Activated gamma-delta T cell treated with anti-CD3 and anti-CD28 coated beads, Interleukin-2, amount 50 U/mL, for 16 hours (primary cell): Measurements from ENCODE around the gene HEXB.
A peak's percentile ranks its signal among the peaks of the same experiment; 100 is the strongest.

Experiments
- DNase-seq: peaks from one replicate; pipeline ENCODE4 v3.0.0-alpha.2; 2020; ENCODE audit warnings: low read depth

The HEXB gene

DNA sequence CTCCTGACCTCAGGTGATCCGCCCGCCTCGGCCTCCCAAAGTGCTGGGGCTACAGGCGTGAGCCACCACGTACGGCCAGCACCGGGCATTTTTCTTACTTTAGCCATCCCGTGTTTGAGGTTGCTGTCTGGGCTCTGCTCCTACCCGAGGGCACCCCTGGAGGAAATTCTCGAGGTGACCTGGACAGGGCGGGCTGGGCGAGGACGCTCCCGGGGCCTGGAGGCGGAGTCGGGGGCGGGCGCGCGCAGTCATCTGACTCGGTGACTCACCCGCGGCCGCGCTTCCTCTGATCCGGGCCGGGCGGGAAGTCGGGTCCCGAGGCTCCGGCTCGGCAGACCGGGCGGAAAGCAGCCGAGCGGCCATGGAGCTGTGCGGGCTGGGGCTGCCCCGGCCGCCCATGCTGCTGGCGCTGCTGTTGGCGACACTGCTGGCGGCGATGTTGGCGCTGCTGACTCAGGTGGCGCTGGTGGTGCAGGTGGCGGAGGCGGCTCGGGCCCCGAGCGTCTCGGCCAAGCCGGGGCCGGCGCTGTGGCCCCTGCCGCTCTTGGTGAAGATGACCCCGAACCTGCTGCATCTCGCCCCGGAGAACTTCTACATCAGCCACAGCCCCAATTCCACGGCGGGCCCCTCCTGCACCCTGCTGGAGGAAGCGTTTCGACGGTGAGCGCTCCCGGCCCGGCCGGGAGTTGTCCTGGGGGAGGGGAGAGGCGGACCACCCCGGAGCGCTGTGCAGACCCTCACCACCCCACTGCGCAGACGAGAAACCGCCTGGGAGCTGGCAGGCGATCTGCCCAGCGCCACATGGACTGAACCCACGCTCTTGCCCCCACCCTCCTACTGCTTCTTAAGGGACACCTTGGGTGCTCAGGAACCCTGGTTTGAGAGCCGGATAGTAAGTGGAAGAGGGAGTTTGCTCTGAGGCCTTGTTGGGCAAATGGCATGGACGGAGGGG is at the start of gene HEXB:
Gene HEXB, plus strand, starts transcription at position 334 of the 952 bp plus-strand sequence. Its CDS starts 28 bp downstream, at position 362.
- peak; percentile 69 for DNase-seq

DNA sequence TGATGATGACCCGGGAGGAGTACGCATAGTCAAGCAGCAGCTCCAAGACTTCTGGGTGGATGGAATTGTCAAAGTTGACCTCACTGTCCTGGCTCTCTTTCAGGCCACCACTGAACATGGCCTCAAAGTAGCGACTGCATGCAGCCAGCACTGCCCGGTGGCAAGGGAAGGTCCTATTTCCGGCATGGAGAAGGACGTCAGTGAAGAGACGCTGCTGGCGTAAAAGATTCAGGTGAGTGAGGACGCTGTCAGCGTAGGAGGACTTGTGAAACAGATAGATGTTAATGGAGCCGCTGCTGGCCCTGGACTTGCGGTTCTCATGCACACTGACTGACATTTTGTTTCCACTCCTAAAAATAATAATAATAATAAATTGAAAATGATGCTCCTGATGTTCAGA is 48.9 kb upstream of the HEXB start:
- no peak for DNase-seq

DNA sequence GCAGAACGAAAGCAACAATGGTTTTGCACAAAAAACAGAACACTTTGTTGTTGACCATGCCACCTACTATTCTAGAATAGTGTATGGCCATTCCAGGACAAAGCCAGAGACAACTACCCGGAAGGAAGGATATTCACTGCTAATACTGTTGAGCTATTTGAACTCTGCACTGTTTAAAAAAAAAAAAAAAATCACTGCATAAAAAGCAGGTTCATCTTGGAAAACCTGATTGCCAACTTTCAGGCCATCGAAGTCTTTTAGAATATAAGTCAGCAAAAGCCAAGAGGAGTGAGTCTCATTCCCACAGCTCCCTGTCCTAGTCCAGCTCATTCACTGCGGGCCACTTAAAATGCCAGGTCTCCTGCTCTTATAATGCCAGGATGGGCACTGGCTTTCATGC is 48.5 kb upstream of the HEXB start:
- DNase-seq = no peak

DNA sequence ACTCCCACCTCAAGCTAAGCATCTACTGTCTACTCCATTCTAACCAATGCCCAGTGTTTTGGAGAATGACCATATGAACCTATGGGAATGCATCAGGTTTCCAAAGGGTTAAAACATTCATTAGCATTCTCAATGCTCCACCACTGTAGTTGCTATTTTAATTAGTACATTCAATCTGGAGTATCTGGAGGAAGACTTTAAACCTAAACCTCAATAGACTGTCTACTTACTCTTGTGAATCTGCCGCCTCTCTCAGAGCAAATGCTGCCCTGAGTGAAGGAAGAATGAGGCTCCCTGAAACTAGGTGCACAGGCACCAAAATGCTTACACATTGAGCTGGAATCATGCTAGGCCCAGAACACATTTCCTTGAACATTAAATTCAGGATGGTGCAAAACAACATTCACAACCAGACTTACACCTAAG is 46.5 kb upstream of the HEXB start:
- no peak for DNase-seq

DNA sequence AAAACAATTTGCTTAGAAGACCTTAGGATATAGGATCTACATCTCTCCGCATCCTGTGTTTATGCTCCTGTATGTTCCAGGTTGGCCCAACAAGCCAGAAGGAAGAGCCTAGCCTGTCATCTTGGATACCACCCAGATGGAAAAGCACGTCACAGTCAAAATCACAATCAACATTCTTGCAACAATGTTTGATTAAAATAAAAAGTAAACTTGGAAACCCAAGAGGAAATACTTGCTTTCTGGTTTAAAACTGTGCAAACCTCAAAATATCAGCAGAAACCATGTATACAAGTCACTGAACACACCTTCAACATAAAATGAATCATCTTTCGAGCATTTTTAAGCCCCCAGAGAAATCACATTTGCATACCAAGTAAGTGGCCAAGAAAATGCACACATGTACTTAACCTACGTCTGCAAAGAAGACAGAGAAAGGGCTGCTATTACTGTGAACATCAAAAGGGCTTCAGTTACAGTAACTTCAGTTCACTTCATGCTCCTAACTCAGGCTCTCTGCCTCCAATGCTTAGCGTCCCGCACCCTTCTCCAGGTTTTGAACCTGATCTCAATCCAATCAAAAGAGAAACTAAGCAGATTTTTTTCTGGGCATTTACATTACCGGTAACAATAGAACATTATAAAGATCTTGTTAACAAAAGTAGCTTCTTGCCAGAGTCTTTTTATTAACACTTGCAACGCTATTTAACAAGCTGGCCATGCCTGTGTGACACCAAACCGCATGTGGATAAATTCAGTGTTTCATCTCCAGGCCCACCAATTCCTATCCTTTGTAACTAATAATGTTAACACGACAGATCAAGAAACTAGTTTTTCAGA is 45.8 kb upstream of the HEXB start:
- no peak for DNase-seq

DNA sequence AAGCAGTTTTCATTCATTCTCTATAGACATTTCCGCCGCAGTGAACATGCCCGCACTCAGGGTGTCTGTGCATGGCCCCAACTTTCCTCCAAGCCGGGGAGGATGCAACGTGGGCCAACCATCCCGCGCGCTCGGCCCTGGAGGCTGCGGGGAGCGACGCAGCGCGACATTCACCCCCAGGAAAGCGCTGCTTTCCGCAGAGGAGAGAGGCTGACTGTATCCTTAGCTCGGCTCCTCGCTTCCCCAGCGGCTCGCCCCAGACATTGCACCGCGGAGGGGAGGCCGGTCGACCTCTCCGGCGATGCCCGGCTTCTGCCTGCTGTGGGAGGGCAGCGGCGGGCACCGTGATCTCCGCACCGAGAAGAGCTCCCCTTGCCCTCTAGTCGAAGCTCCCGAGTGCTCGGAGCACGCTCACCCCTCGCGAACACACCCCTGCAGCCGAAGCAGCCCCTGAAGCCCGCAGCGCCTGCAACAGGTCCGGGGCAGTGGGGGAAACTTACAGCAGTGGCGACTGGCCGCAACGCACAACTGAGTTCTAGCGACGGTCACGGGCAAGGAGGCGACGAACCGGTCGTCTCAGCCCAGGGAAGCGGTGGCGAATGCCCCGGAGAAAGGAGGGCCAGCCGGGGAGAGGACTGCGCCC is 45.1 kb upstream of the HEXB start:
- no peak for DNase-seq

DNA sequence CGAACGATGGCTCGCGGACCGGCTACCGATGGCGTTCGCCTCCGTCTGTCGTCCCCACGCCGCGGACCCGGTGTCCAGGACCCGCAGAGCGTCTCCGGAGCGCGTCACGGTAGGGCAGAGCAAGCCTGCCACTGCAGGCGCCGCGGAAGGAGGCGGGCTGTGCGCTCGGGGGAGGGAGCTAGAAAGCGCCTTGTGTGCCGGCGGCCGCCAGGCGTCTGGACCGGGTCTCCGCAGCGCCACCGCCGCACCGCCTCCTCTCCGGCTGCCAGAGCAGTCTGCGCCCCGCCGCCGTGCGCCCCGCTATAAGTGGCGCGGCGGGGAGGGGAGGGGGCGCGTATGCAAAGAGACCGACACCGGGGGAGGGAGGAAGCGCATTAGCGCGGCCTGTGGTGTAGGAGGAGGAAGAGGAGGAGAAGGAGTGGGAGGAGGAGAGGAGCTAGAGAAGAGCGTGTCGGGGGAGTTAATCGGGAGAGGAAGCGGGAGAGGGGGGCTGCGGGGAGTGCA is 44.5 kb upstream of the HEXB start, which contains the start of gene ENC1:
Gene ENC1, minus strand, starts transcription at position 279 of the 504 bp plus-strand sequence. CDS start 4,243 bp downstream, outside the sequence.
- peak; percentile 39 for DNase-seq

DNA sequence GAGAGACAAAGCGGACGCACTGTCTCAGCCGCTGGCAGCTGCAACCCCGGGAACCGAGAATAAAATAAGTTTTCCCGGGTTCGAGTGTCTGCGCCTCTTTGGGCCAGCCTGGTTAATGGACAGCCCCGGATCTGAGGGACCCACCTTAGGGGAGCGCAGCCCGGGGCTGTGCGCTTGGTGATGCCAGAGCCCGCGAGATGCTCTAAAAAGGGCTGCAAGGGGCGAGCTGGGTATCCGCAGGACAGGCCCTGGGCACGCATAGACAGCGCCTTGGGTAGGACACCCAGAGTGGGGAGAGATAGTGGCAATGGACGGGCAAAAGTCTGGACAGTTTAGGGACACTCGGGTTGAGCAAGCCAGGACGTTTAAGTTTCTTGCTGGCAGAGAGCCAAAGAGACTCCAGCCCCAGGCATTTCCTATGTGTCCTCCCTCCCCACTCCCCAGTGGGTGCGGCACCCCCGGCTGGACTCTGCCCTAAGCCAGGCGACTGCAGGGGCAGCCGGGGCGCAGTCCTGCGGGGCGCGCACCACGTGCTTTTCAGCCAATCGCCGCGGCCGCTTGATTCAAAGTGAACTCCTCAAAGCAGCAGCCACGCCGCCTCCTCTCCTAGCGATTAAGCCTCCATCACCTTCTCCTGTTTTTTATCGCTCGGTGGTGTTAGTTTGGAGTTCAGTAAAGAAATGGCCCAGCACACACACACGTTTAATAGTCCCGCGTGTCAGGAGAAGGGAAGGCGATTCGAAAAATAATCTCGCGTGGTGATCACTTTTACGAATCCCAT is 43.9 kb upstream of the HEXB start:
- no peak for DNase-seq

DNA sequence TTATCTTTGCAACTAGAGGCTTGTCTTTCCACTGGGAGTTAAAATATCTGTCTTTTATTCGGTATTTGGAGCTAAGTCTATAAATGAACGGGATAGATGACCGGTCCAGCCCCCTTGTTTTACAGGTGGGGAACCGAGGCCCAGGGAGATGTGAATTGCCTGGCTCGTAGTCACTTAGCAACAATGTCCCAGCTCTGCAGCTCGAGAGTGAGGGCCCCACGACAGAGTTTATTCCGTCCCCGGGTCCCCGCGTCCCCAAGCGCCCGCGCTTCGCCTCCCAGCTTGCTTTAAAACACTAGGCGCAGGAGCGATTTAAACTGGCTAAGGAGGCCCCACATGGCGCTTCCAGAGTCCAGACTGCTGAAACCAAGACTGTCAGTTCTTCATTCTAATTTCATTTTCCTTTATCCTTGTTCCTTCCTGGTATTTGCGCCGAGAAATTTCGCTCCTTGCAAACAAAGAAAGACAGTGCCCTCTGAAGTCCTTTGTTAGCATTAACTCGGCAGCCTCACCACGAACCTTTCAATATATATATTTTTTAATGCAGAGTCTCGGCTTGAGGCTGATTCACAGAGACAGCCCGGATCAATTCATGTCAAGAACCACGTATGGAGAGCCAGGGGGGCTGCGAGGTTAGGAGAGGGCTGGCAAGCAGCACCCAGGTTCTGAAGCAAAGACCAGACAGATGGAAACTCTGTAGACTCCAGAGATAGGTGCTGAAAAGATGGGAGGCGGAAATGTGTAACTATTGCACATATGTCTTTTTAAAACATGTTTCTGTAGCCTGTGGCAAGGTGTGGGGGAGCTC is 43.1 kb upstream of the HEXB start:
- DNase-seq = no peak

DNA sequence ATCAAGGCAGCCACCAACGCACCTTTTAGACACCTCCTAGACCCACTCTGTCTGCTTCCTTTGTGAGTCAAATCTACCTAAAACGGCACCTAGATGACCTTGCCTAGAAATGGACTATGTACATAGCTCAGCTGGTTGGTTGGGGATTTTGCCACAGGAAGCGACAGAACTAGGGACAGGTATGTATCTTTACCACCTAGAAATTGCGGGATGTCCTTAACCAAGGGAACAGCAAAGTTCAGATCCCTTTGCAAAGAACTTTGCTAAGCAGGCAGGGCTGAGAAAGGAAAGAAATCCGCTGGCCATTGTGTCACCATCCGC is 42.5 kb upstream of the HEXB start:
- DNase-seq = no peak

DNA sequence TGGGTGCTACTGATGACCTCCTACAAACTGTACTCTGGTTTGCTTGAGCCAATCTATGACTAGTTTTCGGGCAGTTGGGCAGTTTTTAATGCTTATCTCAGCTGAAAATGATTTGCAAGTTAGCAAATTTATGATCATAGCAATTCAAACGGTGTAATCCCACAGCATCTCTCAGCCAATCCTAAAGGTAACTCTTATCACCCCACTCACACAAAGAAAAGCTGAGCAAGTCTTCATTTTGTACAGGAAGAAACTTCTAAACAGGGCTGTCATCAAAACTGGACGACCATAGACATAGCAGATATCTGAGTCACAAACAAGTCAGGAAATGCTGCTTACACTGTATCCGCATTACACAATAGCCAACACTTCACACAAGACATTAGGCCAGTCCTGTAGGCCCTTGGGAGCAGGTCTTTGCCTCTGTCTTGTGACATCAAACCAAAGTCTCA is 41.9 kb upstream of the HEXB start:
- no peak for DNase-seq

DNA sequence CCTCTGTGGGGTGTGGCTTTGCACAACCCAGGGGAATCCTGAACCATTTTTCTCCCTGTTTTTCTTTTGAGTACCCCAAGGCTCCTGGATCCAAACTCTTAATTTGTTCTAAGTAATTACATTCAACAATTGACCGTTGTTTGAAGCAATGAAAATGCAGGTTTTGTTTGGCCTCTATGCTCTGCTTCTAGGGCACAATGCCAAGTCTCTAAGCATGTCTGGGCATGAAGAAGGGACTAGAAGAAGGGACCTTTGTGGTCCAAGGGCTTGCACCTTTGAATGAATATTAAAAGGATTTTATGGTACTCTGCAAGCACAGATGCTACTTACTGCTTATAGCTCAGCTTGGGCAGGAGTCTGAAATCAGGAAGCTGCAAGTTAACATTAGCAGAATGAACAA is 37.9 kb upstream of the HEXB start:
- no peak for DNase-seq

DNA sequence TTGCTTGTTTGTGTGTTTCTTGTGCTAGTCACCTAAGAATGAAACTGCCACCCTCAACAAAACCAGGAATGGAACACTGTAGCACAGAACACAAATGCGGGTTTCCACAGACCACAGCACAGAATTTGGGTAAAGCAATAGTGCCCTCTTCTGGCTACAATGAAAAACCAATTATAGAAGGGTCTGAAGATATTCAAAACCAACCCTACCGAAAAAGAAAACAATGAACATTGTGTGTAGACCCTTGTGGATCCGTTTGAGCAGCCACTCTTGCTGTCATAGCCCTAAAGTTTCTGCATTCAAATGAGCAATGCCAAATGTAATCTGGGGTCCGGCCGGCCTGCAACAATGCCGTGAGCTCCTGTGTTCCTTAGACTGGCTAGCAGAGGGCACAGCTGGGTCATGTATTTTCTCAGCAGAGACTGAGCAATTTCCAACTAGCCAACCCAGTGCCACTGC is 36.2 kb upstream of the HEXB start:
- no peak for DNase-seq

DNA sequence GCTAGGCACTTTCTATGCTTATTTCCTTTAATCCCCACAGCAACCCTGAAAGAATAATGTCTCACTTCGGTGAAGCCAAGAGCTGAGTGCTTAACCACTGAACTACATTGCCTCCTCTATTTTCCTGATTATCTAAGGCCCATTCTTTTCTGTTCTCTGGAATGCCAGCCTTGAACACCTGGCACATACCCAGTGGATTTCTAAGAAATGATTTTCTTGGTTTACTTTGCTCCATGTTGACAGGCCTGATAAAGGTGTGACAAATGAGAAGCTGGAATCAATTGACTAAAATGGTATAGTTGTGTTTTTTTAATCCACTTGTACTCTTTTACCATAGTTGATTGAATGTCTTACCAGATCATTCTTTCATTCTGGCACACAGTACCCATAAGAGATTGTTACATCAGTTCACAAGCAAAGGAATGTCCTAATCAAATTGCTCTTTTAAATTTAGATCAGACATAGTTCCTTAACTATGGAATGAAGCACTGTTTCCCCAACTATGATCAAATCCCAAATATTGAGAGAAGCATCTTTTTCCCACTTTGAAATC is 35.5 kb upstream of the HEXB start:
- no peak for DNase-seq

DNA sequence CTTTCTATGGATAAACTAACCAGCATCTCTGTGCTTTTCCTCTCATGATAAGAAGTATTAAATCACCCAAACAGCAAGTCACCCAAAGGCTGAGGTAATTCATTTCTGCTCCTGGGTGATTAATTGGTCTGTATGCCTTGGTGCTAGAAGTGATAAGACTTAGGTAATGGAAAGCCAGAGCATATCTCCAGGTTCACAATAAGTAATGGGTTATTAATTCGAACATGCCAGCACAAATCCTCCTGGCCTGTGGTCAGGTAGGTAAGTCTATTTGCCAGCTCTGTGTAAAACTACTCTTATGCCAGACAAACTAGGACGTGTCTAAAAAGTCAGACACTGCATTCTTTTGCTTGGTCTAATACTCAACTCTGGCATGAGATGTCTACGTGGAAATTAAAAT is 33.3 kb upstream of the HEXB start:
- no peak for DNase-seq

DNA sequence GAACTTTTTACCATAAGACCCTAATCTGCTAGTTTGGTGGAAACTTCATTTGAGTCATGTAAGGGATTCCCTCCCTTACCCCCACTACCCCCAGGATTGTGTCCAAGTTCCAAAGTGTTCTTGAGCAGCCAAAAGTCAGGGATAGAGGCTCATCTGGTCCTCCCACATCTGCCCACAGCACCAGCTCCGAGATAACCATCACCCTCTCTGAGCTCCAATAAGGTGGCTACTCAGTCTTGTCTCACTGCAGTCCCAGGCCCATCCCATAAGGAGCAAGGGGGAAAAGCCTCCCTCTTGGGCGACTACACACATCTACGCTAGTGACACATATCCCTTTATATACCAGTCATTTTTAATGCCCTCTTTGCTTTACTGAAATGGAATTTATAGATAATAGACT is 32.5 kb upstream of the HEXB start:
- no peak for DNase-seq

DNA sequence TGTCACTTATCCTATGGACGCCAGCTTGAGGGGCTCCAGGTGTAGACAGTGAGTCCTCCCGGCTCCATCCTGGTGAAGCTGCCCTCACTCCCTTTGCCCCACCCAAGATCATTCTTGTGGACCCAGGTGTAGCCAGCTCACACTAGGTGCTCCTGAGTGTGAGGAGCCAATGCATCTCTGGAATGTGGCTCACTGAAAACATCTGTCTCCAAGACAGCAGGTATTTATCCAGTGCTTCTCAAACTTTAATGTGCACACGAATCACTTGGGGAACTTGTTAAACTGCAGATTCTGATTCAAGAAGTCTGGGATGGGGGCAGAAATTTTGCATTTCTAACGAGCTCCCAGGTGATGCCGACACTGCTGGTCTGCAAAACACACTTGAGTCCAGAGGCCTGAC is 31.0 kb upstream of the HEXB start:
- DNase-seq = no peak

DNA sequence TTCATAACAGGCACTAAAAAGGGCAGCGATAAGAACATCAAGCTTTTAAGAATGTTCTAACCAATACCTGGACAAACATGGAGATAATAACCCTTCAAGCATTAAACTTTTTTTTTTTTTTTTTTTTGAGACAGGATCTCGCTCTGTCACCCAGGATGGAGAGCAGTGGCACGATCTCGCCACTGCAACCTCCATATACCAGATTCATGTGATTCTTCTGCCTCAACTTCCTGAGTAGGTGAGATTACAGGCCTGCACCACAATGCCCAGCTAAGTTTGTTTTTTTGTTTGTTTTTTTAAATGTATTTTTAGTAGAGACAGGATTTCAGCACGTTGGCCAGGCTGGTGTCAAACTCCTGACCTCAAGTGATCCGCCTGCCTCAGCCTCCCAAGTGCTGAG is 29.8 kb upstream of the HEXB start:
- no peak for DNase-seq

DNA sequence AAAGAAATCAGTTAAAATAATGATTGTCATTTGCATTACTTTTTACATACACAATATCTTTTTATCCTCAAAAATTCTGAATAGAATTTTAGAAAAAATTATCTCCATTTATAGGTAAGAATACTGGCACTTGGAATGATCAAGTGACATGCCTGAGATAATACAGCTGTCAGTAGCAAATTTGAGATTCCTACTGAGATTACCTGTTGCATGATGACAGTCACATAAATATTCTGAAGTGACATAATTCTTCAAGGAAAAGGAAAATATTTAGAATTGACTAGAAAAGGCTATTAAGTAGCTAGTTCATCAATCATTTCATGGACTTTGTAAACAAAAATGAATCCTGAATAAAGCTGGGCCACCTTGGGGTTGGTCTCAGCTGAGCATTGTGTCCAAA is 29.3 kb upstream of the HEXB start:
- DNase-seq = no peak

DNA sequence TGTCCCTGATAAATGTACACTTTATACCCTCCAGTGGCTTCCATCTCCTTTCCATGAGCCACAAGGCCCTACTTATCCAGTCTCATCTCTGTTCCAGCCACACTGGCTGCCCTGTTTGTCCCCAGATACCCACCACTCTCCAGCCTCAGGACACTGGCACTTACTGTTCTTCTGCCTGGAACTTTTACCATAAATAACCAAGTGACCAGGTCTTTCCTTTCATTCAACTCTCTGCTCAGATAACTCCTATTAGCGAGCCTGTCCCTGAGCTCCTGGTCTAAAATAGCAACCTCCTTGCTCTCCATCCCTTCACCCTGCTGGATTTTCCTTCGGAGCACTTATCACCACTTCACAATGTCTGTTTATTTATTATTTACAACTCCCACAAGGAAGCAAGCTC is 27.9 kb upstream of the HEXB start:
- DNase-seq = no peak
